CD1c-positive myeloid dendritic cell (primary cell): ENCODE results near the gene ITGA2B.
"Not testable (repeated sequence)": the region's sequence is repeated elsewhere in the genome, so short reads cannot be mapped to it uniquely, and the experiment has no call there.

Experiments
- DNase-seq: peaks from one replicate; pipeline ENCODE4 v3.0.0-alpha.2; 2016; ENCODE audit errors: extremely low spot score

The ITGA2B gene

GRCh38 chr17:44389281-44389680, at the start of gene ITGA2B:
TSS of gene ITGA2B (minus strand) at chr17:44389649. CDS start at chr17:44389473, 176 bp downstream.
- no peak for DNase-seq

- no peak for DNase-seq
These were observed 49.7 kb upstream of the ITGA2B start for GRCh38 chr17:44439168-44439567.

GRCh38 chr17:44438636-44439035, 49.2 kb upstream of the ITGA2B start:
- DNase-seq = no peak

GRCh38 chr17:44436336-44436735, 46.9 kb upstream of the ITGA2B start:
- no peak for DNase-seq

- no peak for DNase-seq
These were observed 43.1 kb upstream of the ITGA2B start for GRCh38 chr17:44432254-44433157.

GRCh38 chr17:44424828-44425461, 35.5 kb upstream of the ITGA2B start:
- no peak for DNase-seq

GRCh38 chr17:44417553-44417952, 28.1 kb upstream of the ITGA2B start:
- DNase-seq = peak; percentile 11

GRCh38 chr17:44416558-44417289, 27.3 kb upstream of the ITGA2B start:
- no peak for DNase-seq

GRCh38 chr17:44414394-44415155, 25.1 kb upstream of the ITGA2B start:
- DNase-seq = no peak

GRCh38 chr17:44409309-44410028, 20.0 kb upstream of the ITGA2B start:
- DNase-seq = no peak

- no peak for DNase-seq
These were observed 19.3 kb upstream of the ITGA2B start for GRCh38 chr17:44408786-44409185.

- no peak for DNase-seq
These were observed 13.2 kb upstream of the ITGA2B start for GRCh38 chr17:44402564-44403172.

- no peak for DNase-seq
These were observed 10.9 kb upstream of the ITGA2B start for GRCh38 chr17:44400226-44400847.

GRCh38 chr17:44398692-44399691, 9.5 kb upstream of the ITGA2B start:
- no peak for DNase-seq

- DNase-seq = no peak
These were observed 8.3 kb upstream of the ITGA2B start for GRCh38 chr17:44397479-44398440.

GRCh38 chr17:44396946-44397345, 7.5 kb upstream of the ITGA2B start:
- DNase-seq = no peak

GRCh38 chr17:44394833-44395232, 5.4 kb upstream of the ITGA2B start:
- DNase-seq = no peak

GRCh38 chr17:44394112-44394511, 4.7 kb upstream of the ITGA2B start:
- not testable (repeated sequence) for DNase-seq
